HepG2 (cell line): ENCODE measurements around the gene MAP3K4. TPM values are rescaled to one million over a fixed set of nuclear protein-coding genes. Genes with fewer than 3 reads are reported as not detected.

ENCODE experiments used
- AGO2 ChIP-seq: fragments of 200-400 bp; formaldehyde crosslinking; optimal IDR thresholded peaks from 2 replicates; pipeline ENCODE3; 2017; ENCODE audit warnings: mild to moderate bottlenecking, low read depth, low read length, moderate library complexity
- AHR ChIP-seq: IDR thresholded peaks from 2 replicates; pipeline ENCODE4 v1.6.1; 2018; ENCODE audit warnings: missing genetic modification reagents, missing compliant biosample characterization
- CBX1 ChIP-seq: IDR thresholded peaks from one replicate; pipeline ENCODE4 v1.6.1; 2016; ENCODE audit warnings: antibody characterized with exemption, low read depth
- GTF3A ChIP-seq: sonication (generic); formaldehyde crosslinking; conservative IDR thresholded peaks from 2 replicates; pipeline ENCODE4 v1.4.0; 2020; ENCODE audit warnings: mild to moderate bottlenecking, missing genetic modification reagents
- KDM4B ChIP-seq: sonication (generic); formaldehyde crosslinking; IDR thresholded peaks from 2 replicates; pipeline ENCODE4 v1.4.0; 2020; ENCODE audit warnings: missing genetic modification reagents
- RAD21 ChIP-seq: fragments of 450-650 bp; formaldehyde crosslinking; IDR thresholded peaks from 2 replicates; pipeline ENCODE4 v1.5.0; 2020; ENCODE audit warnings: mild to moderate bottlenecking
- SP1 ChIP-seq, 2 experiments: fragments of 450-650 bp in 1 of 2; sonication (generic) in 1 of 2; formaldehyde crosslinking in 1 of 2; IDR thresholded peaks; 2 replicates each; pipeline versions ENCODE4 v1.4.0 to v1.6.1; 2016 to 2020; ENCODE audit warnings: missing genetic modification reagents in 1 of 2
- ZNF30 ChIP-seq: sonication (generic); formaldehyde crosslinking; IDR thresholded peaks from 2 replicates; pipeline ENCODE4 v1.5.0; 2020; ENCODE audit warnings: mild to moderate bottlenecking, missing genetic modification reagents
- ZNF550 ChIP-seq: sonication (generic); formaldehyde crosslinking; IDR thresholded peaks from 2 replicates; pipeline ENCODE4 v1.4.0; 2020; ENCODE audit warnings: mild to moderate bottlenecking, missing genetic modification reagents, borderline replicate concordance
- ZNF562 ChIP-seq: sonication (generic); formaldehyde crosslinking; IDR thresholded peaks from 2 replicates; pipeline ENCODE4 v1.8.0; 2022; ENCODE audit warnings: missing genetic modification reagents, borderline replicate concordance
- ZSCAN25 ChIP-seq: sonication (generic); formaldehyde crosslinking; IDR thresholded peaks from 2 replicates; pipeline ENCODE4 v1.8.0; 2022; ENCODE audit warnings: mild to moderate bottlenecking, missing genetic modification reagents
- polyA plus RNA-seq, 8 experiments: library from polyadenylated mRNA; depleted of rRNA in 3 of 8; stranded (reverse) in 7 of 8; unstranded in 1 of 8; fragments of >200 nt; fragmentation: Illumina TruSeq in 4 of 8; extraction: Trizol in 4 of 8; gene quantifications; 2 replicates each; pipeline versions ENCODE4 v1.2.1 to v1.2.3, GENCODE V29; 2011 to 2016; ENCODE audit warnings: low read depth in 4 of 8, missing spikeins in 1 of 8, mixed read lengths in 1 of 8; ENCODE audit not compliant: insufficient read depth in 1 of 8
- total RNA-seq, 5 experiments: library from RNA; depleted of rRNA; stranded (reverse); fragments of >200 nt; fragmentation: Illumina TruSeq; extraction: Trizol; gene quantifications; 2 replicates each; pipeline ENCODE4 v1.2.3, GENCODE V29; 2016; ENCODE audit warnings: low read depth in 1 of 5
- TF ChIP-seq, protein P1 (sequence below): sonication (generic); formaldehyde crosslinking; IDR thresholded peaks from 2 replicates; pipeline ENCODE4 v1.4.0; 2020; ENCODE audit warnings: missing genetic modification reagents
- TF ChIP-seq, protein P2 (sequence below): sonication (generic); formaldehyde crosslinking; IDR thresholded peaks from 2 replicates; pipeline ENCODE4 v1.4.0; 2020; ENCODE audit warnings: mild to moderate bottlenecking, missing genetic modification reagents, borderline replicate concordance
- TF ChIP-seq, protein P3 (sequence below): sonication (generic); formaldehyde crosslinking; IDR thresholded peaks from 2 replicates; pipeline ENCODE4 v1.4.0; 2020; ENCODE audit warnings: missing genetic modification reagents, borderline replicate concordance
- TF ChIP-seq, protein P4 (sequence below): sonication (generic); formaldehyde crosslinking; IDR thresholded peaks from 2 replicates; pipeline ENCODE4 v1.8.1; 2023; ENCODE audit warnings: mild to moderate bottlenecking, missing genetic modification reagents
- TF ChIP-seq, protein P5 (sequence below): fragments of 450-650 bp; IDR thresholded peaks from 2 replicates; pipeline ENCODE4 v1.6.1; 2017
- TF ChIP-seq, protein P6 (sequence below): sonication (generic); formaldehyde crosslinking; IDR thresholded peaks from 2 replicates; pipeline ENCODE4 v1.4.0; 2020; ENCODE audit warnings: missing genetic modification reagents

The MAP3K4 gene
- total and polyA plus RNA-seq, 2 of the 13 experiments (the other 11 are each of a cell fraction or from before 2014, with no cell fraction given) = 12.9 to 33.6 TPM

DNA sequence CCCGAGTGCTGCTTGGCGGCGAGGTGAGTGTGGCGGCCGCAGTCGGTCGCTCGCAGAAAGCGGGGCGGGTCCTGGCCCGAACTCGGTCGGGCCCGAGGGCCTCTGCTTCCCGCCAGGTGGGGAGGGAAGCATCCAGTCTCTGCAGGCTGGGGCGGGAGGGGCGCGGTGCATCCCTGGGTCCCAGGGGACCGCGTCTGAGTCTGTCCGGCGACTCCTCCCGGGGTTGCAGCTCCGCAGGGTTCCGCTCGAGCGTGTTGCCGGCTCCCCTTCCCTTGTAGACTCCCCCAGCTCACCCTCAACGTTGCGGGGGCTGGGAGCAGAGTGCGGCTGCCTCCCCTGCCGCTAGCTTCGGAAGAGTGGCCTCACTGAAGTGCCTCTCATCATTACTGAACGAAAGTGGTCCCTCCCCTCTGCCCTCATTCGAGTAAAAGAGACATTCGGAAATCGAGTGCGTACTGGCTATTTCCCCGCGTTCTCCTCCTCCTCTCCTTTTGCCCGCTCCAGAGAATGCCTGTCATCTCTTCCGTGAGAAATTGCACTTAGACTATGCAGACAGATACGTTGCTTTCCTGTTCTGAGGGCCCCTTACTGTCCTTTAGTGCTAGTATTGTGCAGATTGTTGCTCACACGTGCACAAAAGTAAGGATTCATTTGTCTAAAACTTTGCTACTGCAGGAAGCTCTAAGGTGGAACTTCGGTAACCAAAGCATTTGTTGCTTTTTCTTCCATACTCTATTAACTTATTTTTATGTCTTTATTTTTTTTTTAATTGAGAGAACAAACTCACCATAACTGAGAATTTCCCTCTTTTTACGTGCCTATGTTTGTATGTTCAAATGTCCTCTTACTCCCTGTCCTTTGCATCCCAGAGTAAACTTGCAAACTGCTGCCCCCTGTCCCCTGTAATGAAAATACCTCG lies 751 bp downstream of the MAP3K4 start (continued):
- TF ChIP-seq, protein P1, sequence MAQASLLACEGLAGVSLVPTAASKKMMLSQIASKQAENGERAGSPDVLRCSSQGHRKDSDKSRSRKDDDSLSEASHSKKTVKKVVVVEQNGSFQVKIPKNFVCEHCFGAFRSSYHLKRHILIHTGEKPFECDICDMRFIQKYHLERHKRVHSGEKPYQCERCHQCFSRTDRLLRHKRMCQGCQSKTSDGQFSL (CRISPR knock-in tag) = no peak
- no peak for TF ChIP-seq ZNF562 (CRISPR knock-in tag)
- no peak for TF ChIP-seq ZNF30 (CRISPR knock-in tag)
- no peak for TF ChIP-seq ZSCAN25 (CRISPR knock-in tag)
- TF ChIP-seq, protein P2, sequence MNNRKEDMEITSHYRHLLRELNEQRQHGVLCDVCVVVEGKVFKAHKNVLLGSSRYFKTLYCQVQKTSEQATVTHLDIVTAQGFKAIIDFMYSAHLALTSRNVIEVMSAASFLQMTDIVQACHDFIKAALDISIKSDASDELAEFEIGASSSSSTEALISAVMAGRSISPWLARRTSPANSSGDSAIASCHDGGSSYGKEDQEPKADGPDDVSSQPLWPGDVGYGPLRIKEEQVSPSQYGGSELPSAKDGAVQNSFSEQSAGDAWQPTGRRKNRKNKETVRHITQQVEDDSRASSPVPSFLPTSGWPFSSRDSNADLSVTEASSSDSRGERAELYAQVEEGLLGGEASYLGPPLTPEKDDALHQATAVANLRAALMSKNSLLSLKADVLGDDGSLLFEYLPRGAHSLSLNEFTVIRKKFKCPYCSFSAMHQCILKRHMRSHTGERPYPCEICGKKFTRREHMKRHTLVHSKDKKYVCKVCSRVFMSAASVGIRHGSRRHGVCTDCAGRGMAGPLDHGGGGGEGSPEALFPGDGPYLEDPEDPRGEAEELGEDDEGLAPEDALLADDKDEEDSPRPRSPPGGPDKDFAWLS = no peak
- 0 out of 2 replicates have a peak, but pooled peaks have one; percentile 7 for TF ChIP-seq AHR (CRISPR knock-in tag)
- TF ChIP-seq, protein P3, sequence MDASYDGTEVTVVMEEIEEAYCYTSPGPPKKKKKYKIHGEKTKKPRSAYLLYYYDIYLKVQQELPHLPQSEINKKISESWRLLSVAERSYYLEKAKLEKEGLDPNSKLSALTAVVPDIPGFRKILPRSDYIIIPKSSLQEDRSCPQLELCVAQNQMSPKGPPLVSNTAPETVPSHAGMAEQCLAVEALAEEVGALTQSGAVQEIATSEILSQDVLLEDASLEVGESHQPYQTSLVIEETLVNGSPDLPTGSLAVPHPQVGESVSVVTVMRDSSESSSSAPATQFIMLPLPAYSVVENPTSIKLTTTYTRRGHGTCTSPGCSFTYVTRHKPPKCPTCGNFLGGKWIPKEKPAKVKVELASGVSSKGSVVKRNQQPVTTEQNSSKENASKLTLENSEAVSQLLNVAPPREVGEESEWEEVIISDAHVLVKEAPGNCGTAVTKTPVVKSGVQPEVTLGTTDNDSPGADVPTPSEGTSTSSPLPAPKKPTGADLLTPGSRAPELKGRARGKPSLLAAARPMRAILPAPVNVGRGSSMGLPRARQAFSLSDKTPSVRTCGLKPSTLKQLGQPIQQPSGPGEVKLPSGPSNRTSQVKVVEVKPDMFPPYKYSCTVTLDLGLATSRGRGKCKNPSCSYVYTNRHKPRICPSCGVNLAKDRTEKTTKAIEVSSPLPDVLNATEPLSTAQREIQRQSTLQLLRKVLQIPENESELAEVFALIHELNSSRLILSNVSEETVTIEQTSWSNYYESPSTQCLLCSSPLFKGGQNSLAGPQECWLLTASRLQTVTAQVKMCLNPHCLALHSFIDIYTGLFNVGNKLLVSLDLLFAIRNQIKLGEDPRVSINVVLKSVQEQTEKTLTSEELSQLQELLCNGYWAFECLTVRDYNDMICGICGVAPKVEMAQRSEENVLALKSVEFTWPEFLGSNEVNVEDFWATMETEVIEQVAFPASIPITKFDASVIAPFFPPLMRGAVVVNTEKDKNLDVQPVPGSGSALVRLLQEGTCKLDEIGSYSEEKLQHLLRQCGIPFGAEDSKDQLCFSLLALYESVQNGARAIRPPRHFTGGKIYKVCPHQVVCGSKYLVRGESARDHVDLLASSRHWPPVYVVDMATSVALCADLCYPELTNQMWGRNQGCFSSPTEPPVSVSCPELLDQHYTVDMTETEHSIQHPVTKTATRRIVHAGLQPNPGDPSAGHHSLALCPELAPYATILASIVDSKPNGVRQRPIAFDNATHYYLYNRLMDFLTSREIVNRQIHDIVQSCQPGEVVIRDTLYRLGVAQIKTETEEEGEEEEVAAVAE (CRISPR knock-in tag) = no peak
- TF ChIP-seq, protein P4, sequence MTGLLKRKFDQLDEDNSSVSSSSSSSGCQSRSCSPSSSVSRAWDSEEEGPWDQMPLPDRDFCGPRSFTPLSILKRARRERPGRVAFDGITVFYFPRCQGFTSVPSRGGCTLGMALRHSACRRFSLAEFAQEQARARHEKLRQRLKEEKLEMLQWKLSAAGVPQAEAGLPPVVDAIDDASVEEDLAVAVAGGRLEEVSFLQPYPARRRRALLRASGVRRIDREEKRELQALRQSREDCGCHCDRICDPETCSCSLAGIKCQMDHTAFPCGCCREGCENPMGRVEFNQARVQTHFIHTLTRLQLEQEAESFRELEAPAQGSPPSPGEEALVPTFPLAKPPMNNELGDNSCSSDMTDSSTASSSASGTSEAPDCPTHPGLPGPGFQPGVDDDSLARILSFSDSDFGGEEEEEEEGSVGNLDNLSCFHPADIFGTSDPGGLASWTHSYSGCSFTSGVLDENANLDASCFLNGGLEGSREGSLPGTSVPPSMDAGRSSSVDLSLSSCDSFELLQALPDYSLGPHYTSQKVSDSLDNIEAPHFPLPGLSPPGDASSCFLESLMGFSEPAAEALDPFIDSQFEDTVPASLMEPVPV = no peak
- TF ChIP-seq, protein P5, sequence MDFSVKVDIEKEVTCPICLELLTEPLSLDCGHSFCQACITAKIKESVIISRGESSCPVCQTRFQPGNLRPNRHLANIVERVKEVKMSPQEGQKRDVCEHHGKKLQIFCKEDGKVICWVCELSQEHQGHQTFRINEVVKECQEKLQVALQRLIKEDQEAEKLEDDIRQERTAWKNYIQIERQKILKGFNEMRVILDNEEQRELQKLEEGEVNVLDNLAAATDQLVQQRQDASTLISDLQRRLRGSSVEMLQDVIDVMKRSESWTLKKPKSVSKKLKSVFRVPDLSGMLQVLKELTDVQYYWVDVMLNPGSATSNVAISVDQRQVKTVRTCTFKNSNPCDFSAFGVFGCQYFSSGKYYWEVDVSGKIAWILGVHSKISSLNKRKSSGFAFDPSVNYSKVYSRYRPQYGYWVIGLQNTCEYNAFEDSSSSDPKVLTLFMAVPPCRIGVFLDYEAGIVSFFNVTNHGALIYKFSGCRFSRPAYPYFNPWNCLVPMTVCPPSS = no peak
- TF ChIP-seq KDM4B (CRISPR knock-in tag) = no peak
- TF ChIP-seq, protein P6, sequence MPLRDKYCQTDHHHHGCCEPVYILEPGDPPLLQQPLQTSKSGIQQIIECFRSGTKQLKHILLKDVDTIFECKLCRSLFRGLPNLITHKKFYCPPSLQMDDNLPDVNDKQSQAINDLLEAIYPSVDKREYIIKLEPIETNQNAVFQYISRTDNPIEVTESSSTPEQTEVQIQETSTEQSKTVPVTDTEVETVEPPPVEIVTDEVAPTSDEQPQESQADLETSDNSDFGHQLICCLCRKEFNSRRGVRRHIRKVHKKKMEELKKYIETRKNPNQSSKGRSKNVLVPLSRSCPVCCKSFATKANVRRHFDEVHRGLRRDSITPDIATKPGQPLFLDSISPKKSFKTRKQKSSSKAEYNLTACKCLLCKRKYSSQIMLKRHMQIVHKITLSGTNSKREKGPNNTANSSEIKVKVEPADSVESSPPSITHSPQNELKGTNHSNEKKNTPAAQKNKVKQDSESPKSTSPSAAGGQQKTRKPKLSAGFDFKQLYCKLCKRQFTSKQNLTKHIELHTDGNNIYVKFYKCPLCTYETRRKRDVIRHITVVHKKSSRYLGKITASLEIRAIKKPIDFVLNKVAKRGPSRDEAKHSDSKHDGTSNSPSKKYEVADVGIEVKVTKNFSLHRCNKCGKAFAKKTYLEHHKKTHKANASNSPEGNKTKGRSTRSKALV (CRISPR knock-in tag) = no peak
- no peak for TF ChIP-seq CBX1
- no peak for TF ChIP-seq ZNF550
- peak; percentile 17; the same call in 1 of the 2 replicates for TF ChIP-seq RAD21
- TF ChIP-seq SP1 (IDR thresholded peaks at IDR 0.05) = no peak
- no peak for TF ChIP-seq SP1 (CRISPR knock-in tag; IDR thresholded peaks at IDR 0.05)
- peak; percentile 67 for TF ChIP-seq AGO2
- TF ChIP-seq GTF3A (CRISPR knock-in tag) = no peak
